NCI-H1930 (cell line): Measurements from ENCODE around the gene SCAPER.
A peak's percentile ranks its signal among the peaks of the same experiment; 100 is the strongest.

Experiments used
- DNase-seq, 2 experiments: peaks; one replicate each; lab custom pipeline; 2025; lab: John Stamatoyannopoulos, UW

SCAPER gene, protein sequence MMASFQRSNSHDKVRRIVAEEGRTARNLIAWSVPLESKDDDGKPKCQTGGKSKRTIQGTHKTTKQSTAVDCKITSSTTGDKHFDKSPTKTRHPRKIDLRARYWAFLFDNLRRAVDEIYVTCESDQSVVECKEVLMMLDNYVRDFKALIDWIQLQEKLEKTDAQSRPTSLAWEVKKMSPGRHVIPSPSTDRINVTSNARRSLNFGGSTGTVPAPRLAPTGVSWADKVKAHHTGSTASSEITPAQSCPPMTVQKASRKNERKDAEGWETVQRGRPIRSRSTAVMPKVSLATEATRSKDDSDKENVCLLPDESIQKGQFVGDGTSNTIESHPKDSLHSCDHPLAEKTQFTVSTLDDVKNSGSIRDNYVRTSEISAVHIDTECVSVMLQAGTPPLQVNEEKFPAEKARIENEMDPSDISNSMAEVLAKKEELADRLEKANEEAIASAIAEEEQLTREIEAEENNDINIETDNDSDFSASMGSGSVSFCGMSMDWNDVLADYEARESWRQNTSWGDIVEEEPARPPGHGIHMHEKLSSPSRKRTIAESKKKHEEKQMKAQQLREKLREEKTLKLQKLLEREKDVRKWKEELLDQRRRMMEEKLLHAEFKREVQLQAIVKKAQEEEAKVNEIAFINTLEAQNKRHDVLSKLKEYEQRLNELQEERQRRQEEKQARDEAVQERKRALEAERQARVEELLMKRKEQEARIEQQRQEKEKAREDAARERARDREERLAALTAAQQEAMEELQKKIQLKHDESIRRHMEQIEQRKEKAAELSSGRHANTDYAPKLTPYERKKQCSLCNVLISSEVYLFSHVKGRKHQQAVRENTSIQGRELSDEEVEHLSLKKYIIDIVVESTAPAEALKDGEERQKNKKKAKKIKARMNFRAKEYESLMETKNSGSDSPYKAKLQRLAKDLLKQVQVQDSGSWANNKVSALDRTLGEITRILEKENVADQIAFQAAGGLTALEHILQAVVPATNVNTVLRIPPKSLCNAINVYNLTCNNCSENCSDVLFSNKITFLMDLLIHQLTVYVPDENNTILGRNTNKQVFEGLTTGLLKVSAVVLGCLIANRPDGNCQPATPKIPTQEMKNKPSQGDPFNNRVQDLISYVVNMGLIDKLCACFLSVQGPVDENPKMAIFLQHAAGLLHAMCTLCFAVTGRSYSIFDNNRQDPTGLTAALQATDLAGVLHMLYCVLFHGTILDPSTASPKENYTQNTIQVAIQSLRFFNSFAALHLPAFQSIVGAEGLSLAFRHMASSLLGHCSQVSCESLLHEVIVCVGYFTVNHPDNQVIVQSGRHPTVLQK (N-terminal part only)

DNA sequence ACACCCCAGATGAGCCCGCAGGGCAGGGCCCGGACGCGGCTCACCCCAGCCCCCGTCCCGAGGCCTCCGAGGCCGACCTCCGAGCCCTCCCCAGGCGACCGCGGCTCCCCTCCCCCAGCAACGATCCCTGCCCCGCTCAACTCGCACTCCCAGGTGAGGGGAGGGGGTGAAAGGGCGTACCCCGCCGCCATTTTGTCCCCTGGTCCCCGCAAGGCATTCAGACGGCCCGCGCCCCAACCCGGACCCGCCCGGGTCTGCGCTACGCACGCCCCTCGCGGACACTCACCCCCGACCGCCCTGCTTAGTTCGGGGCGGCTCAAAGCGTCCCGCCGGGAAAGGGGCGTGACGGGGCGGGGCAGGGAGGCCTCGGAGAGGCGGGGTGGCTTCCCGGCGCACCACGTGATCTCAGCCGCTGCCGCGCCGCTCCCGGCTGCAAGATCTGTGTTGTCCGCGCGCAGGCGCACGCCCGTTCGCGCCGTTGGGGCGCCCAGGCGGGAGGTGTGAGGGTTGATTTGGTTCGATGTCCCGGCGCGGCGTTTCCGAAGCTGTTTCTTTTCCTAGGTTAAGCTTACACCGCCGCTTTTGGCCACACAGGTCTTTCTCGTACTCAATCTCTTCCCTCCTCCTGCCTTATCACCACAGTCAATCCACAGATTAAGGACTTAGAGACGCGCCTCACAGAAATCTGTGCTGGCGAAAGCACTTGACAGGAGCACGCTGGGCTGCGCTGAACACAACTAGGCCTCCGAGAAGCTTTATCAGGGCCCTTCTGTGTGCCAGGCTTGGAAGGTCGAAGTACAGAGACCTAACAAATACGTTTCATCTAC, at the start of gene SCAPER:
SCAPER (minus strand) TSS at position 328 of the 827 bp plus-strand sequence. CDS start 21,523 bp downstream, outside the sequence.
- DNase-seq = peak; percentile 67 to 83

DNA sequence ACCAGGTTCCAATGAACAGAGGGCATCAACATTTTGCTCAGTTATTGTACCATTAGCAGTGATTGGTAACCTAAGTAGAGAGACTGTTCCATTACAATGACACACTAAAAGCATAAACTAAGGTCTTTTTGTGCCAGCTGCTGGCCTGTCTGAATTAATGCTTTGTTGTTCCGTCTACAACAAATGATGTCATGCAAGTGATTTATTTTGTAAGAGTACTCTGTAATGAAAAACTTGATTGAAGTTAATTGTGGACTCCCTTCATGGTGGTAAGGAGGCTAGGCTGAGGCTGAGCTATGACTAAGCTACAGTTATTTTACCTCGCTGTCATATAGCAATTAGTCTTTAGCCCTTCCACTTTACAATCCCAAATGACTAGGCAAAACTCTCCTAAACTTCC, 49.6 kb upstream of the SCAPER start:
- no peak for DNase-seq

DNA sequence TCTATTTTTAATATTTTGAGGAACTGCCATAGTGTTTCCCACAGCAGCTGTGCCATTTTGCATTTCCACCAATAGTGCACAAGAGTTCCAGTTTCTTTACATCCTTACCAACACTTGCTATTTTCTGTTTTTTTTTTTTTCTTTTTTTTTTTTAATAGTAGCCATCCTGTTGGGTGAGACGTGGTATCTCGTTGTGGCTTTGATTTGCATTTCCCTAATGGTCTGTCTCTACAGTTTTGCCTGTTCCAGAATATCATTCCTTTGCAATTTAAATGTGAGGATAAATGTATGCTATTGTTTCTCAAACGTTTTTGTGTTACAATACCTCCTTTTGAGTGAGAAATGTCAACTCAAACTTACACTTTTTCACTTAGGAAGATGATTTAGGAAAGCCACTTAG, 48.8 kb upstream of the SCAPER start:
- DNase-seq = no peak

DNA sequence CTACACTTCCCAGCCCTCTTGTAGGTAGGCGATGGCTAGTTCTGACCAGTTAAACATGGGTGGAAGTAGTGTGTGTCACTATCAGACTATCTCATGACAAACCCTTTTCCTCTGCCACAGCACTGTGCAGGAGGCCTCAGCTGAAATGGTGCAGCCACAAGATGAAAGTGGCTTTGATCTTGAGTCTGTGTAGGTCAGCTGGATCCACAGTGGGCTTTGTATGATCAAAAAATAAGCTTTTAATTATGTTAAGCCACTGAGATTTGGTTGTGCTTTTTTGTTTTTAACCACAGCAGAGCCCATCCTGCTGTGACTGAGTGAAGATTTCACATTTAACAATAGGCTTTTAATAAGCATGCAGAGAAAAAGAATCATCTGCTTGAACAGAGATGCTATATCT, 46.1 kb upstream of the SCAPER start:
- DNase-seq = no peak

DNA sequence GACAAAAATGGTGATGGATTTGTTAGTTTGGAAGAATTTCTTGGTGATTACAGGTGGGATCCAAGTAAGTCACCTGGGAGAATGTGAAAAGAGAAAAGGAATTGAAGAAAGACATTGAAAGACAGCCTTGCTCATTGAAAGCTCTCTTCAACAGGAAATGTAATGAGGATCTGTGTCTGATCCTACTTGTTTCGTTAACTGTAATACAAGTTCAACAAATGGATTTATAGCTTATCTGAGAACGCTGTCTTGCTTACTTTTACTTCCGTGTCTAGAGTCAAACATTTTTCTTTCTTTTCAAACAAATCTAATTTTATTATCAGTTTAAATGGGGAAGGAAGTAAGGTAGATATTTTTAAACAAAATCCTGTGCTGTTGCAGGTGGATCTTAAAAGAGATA, 42.3 kb upstream of the SCAPER start:
- no peak for DNase-seq

DNA sequence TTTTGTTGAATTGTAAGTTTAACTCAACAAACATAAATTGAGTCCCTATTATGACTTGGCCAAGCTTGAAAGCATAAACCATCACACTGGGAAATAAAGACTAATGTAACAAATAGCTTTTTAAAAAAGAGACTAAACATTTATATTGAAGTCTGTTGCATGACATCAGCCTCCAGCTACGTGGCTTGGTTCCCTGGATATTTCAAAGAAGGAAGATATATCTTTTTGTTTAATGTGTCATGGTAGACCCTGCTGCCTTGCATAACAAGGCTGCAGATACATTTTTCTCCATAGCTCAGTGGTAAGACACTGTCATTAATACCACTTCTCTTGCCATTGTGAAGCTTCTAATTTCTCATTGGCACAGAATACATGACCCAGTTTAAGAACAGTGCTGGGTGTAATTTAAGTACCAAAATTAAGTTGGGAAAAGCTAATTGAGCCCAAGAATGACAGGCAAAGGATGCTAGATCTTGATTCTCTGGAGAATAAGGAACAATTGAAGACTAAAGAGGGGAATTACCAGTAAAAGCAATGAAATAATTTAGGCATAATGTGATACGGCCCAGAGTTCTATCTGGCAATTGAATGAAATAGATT, 40.5 kb upstream of the SCAPER start:
- no peak for DNase-seq

DNA sequence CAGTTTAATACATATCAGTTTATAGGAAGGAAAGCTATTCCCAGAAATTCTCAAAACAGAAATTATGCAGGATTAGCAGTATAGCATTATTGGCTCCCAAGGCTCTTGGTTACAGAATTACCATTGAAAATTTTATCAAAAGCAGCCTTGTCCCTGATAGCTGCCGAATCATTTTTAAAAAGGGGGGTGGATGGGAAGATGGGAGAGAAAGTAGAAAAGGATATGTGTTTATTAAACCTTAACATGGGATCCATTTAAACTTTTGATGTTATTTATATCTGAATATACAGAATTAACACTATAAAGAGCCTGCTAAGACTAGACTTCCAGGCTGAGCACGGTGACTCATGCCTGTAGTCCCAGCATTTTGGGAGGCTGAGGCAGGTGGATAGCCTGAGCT, 37.2 kb upstream of the SCAPER start:
- DNase-seq = no peak

DNA sequence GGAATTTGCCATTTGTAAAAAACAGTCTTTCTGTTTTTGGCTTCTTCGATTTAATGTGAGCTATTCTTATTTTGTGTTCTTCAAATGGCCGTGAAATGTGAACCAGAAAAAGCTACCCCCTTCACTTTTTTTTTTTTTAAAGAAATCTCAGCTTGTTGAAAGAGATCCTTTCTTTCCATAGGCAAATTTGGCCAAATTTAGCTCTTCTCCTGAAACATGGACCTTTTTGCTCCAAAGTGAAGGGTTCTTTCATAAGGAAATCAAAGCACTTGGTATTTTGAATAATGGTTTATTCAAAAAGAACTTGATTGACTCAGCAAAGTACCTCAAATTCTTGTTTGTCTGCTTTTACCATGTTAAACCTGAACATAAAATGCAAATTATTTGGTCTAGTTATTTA, 36.5 kb upstream of the SCAPER start:
- DNase-seq = no peak

DNA sequence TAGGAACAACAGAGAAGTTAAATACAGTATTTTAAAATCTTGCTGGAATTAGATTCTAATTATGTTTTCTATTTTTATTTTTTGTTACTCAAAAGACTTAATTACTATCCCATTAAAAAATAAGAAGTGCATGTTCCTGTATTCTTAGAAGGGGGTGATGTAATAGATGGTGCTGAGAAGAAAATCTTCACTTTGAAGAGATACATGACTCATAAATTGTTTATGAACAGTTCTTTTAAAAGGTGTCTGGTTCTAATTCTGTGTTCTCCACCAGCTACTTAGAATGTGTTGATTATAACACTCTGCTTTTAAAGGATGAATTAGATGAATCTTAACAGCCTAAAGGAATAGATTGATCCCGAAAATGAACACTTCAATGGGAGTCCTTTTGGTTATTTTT, 34.6 kb upstream of the SCAPER start:
- no peak for DNase-seq

DNA sequence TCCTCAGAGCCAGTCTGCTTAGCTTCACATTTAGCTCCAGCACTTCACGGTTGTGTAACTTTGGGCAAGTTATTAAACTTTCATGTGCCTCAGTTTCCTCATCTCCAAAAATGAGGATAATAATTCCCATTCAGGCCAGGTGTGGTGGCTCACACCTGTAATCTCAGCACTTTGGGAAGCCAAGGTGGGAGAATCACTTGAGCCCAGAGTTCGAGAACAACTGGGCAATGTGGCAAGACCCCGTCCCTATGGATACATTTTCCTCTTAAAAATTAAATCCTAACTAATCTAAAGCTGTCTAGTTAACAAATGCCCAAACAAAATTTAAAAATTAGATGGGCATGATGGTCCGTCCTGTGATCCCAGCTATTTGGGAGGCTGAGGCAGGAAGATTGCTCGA, 33.6 kb upstream of the SCAPER start:
- no peak for DNase-seq

DNA sequence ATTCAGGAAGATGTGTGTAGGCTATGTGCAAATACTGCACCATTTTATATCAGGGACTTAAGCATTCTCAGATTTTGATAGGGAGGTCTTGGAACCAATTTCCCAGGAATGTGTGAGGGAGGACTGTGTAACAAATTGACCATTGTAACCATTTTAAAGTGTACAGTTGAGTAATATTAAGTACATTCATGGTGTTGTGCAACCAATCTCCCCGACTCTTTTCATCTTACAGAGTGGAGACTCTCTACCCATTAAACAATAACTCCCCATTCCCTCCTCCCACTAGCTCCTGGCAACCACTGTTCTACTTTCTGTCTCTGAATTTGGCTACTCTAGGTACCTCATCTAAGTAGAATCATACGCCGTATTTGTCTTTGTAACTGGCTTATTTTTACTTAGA, 31.5 kb upstream of the SCAPER start:
- no peak for DNase-seq

DNA sequence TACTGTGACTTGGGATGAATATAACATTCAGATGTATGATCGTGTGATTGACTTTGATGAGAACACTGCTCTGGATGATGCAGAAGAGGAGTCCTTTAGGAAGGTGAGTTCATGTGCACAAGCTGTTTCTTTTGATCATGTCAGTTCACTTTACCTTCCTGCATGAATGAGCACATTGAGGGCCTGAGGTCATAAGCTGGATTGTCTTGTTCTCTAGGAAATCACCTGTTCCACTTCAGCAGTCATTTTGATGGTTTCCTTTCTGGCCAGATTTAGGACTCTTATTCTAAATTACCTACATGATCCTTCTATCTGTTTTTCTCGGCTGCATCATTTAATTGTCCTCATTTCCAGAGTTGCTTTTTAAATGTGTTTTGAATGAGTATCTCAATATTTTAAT, 30.5 kb upstream of the SCAPER start:
- DNase-seq = no peak

DNA sequence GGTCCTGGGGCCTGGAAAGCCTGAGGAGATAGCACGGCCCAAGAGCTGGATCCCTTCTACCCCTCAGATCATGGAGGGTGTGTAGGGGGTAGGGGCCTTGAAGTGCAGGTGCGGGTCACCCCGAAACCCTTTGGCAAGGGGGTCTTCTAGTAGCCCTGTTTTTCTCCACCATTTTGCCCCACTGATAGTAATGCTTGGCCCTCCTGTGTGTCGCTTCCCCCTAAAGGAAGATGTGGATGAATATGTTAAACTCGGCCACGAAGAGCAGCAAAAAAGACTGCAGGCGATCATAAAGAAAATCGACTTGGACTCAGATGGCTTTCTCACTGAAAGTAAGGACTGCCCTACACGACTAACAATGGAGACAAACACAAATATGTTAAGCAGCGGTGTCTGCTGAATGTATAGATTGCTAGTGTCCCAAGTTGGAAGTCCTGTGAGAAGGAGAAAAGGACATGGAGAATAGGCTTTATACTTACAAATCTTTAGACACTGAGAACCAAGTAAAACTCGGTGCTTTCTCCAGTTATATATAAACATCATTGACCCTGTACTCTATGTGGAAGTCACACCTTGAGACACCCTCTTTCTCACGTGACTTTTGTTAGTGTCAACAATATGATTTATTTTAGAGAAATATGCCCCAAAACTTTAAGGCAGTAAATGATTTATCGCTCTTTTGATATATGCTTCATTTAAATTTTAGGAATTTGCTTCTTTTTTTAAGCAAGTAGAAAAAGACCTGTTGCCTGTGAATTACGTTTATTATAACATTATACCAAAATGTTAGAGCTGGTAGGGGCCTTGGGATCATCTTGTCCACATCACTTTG, 27.2 kb upstream of the SCAPER start:
- no peak for DNase-seq

DNA sequence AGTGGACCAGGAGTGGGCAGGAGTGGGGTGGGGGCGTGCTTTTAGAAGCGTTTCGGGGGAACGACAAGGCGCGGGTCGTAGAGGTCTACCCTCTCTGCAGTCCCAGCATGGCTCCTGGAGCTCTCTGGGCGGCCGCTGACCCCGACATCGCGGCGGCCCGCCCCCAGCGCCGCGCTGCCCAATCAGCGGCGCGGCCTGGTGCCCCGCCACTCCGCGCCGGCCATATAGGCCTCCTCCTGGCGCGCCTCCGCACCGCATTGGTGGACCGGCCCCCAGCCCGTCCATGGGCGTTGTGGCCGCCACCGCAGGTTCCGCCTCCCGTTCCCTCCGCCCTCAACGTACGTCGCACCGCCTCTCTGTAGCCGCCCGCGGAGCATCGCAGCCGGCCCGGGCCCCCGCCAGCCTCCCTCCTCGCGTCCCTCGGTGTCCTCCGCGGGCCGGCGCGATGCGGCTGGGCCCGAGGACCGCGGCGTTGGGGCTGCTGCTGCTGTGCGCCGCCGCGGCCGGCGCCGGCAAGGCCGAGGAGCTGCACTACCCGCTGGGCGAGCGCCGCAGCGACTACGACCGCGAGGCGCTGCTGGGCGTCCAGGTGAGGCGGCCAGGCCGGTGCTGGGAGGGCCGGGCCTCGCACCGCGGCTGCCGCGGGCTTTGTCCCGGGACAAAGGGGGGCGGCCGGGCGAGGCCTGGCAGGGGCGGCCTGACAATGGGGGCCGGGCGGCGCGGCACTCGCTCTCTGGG, 26.4 kb upstream of the SCAPER start, which contains the start of gene RCN2:
RCN2 (plus strand) TSS at position 353 of the 738 bp plus-strand sequence; CDS start at position 446, 93 bp downstream.
- DNase-seq = peak; percentile 72 to 84

DNA sequence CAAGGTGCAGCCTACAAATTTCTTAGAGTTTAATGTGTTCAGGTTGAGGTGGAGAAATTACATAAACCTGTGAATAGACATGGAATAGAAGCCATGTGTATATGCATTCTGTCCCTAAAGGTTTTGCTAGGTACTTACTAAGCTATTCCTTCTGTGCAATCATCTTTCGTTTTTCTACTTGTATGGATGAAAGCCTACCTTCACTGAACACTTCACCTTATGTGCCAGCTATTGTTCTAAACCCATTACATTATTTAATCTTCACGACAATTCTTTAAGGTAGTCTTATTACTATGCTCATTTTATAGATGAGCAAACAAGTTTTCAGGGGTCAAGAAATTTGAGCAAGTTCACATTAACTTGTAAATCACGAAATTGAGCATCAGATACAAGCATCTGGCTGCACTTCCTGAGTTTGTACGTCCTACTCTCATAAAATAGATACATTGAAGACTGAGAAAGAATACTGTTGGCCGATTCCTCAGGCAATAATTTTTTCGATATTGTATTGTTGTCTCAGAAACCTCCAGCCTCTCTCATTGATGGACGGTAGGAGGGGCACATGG, 25.8 kb upstream of the SCAPER start:
- no peak for DNase-seq

DNA sequence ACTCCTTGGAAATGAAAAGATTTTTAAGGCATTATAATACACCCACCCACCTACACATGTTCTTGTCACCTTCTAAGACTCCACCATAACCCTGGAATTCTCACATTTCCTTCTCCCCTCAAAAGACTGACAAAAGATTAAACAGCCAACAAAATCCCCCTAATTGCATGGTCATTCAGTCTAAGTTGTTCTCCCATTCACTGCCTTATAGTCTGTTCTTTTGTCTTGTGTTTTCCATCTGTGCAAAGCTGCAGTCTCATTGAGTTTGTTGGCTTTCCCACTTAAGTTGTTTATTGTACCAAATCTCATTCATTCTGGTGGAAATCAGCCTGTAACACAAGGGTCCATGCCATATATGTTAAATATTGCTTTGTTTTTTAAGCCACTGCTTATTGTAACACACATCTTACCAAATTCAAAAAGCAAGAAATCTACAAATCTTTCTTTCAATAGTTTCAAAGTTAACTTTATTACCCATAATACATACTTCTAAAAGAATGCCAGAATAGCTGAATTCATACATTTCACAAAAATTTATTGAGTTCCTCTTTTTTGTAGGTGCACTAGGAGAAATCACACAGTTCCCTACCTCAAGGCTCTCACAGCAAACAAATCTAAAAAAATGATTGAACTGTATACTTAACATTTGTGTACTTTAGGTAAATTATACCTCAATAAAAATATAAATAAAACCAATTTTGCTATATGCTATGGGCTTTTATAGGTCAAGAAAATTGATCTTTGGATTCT, 24.0 kb upstream of the SCAPER start:
- DNase-seq = no peak

DNA sequence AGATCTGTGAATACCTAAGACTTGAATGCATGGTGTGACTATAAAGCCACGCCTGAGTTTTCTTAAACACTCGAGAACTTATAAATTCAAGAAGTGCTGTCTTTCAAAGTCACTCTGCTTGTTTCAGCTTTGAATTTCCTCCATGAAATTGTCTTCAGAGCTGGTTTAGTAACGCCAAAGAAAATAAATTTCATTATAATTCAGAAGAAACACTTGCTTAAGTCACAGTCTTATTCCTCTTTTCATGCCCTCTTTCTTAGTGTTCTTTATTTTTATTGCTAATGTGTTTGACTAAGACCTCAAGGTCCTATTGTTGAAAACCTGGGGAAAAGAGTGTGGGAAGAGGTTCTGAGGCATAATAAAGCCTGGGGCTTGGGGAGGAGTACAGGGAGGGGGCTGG, 23.1 kb upstream of the SCAPER start:
- no peak for DNase-seq

DNA sequence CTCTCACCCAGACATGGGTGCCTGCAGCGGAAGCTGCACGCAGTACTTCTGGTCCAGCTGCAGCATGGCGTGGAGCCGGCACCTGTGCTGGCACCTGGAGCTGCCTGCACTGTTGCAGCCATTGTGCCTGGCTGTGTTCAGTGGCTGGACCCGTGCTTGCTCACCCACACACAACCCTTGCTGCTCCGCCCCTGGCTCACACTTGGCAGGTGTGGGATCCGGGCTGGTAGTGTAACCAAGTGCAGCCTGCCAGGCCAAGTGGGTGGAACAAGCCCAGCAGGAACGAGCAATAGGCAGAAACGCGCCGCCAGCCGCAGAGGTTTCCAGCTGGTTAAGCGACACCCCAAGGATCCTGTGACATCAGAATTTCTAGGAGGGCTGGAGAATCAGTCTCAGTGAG, 11.2 kb upstream of the SCAPER start:
- no peak for DNase-seq
